GM18907 (cell line): ENCODE results near the gene SEC24B.

ENCODE experiments used
- ATAC-seq: cut with Tn5 transposase; IDR thresholded peaks from one replicate; pipeline ENCODE4 v1.9.1; 2021; ENCODE audit warnings: mild to moderate bottlenecking, moderate library complexity; ENCODE audit not compliant: unreplicated experiment

The SEC24B gene

DNA sequence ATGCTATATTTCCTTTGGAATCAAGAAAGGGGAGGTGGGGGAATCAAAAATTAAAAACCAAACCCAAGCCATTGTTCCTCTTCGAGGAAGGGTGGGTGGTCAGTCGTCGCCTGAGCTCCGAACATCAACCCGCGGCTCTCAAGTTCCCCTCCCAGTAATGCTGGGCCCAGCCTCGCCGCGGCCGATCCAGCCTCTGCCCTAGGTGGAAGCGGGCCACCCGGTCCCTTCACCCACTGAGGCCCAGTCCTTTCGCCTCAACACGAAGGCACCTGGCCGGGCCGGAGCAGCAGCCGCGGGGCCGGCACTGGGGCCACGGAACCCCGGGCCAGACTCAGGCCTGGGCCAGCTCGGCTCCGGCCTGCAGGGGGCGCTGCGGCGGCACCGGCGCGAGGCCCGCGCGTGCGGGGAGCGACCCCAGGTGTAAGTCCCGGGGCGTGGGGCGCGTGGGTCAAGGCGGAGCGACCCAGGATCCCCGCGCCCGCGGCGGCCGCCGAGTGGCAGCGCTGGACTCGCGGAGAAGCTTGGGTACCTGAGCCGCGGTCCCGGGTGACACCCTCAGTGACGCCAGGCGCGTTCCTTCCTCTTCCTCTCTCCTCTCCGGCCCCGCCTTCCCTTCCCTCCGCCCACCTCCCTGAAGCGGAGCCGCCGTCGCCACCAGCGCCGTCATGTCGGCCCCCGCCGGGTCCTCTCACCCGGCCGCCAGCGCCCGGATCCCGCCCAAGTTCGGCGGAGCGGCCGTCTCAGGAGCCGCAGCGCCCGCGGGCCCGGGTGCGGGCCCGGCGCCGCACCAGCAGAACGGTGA is at the start of gene SEC24B:
SEC24B (plus strand) TSS at position 611 of the 802 bp plus-strand sequence; CDS start at position 666, 55 bp downstream.
- ATAC-seq, result peak; percentile 95

DNA sequence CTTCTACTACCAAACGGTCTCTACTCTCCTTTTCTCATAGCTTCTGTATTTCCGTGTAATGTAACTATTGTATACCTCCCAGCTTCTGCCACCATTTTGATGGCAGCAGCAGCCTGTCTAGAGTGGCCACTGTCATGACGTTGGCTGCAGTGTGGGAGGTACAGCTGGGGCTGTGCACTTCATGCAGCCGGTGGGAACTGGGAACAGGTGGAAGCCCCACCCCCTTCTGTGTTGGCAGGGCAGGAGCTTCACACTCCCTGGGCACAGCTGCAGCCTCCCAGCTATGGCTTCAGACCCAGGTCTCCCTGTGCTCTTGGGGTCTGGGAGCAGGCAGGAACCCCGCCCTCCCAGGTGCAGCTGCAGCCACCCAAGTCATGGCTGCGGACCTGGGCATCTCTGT is 49.8 kb upstream of the SEC24B start:
- no peak for ATAC-seq

DNA sequence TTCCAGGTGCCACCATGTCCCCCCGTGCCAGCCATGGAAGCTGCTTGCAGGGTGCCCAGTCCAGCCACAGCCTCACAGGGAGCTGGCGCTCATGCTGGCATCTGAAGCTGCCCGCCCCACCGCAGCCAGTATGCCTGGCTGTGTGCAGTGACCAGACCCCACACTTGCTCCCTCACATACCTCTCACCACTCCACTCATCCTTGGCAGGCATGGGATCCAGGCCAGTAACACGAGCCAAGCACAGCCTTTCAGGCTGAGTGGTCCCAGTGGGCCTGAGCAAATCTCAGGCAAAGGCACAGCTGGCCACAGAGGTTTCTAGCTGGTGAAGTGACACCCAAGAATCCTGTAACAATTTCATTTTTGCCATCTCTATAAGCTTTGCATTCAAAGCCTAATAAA is 48.4 kb upstream of the SEC24B start:
- no peak for ATAC-seq

DNA sequence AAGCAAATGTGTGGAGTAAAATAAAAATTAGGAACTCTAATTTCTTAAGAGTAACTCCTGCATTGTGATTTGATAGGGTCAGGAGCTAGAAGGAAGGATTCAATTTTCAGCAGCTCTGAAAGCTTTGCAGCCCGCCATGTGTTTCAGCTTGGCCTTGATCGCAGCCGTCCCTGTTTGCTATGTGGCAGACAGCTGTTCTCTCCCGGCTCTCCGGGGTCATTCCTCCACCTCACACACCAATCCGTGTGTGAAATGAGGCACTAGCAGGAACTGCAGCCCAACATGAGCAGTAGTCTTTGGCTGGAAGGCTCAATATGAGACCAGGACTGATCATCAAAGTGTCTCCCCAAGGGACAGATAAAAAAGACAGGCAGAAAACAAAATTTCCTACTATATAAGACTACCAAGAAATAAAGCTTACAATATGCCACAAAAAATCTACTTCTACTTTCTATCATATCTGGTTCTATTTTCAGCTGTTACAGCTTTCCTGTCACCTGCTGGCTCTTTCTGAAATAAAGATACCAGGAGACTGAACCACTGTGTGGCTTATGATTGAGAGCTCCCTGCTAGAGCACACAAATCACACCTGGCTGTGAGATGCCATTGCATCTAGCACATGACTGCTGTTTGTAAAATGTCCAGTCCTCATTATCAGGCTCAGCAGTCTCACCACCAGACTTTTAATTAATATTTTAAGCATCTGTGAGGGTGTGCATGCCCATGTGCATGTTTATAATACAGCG is 44.1 kb upstream of the SEC24B start:
- peak; percentile 70 for ATAC-seq

DNA sequence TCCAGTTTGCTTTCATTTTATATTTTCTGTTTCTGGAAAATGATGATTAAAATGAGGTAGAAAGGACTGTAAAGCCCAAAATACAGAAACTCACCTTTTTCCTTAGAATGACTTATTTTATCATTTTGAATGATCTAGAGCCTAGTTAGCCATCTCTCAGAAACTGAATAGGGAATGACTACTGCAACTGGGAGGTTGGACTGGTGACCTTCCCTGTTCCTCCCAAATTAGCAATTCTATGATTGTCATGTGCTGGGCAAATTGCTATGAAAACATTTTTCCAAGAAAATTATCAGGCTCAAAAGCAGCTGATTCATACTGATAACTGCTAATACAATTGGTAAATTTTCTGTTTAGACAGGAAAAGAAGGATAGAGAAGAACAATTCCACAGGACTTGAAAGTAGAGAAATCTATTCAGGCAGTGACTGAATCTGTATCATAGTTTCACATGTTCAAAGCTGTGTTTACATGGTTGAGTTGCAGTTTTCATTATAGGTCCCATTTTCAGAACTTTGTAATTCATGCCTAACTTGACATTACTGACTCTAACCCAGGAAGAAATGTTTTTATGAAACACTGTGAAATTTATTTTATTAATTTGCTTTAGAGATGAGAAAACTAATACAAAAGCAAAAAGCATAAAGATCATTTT is 43.4 kb upstream of the SEC24B start:
- peak; percentile 46 for ATAC-seq

DNA sequence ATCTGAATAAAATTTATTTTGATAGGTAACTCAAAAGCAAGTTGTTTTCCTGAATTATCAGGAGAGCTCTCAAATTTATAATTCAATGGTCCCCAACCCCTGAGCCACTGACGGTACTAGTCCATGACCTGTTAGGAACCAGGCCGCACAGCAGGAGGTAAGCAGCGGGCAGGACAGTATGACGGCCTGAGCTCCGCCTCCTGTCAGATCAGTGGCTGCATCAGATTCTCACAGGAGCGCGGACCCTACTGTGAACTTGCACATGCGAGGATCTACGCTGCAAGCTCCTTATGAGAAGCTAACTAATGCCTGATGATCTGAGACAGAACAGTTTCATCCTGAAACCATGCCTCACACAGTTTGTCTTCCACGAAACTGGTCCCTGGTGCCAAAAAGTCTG is 37.9 kb upstream of the SEC24B start:
- no peak for ATAC-seq

DNA sequence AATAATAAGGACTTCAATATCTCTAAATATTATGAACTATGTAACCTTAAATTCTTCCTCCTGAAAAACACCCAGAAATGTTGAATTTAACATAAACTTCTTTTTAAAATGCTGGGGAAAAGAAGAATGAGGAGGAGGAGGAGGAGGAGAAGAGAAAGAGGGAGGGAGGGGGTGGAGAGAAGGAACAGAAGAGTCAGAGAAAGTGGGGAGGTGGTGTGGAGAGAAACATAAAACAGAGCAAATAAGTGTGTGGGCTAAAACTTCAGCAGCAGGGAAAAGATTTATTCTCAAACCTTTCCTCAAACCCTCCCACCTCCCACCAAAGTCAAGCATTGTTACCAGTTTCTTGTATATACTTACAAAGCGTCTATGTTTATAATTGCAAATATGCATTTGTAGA is 34.7 kb upstream of the SEC24B start:
- no peak for ATAC-seq

DNA sequence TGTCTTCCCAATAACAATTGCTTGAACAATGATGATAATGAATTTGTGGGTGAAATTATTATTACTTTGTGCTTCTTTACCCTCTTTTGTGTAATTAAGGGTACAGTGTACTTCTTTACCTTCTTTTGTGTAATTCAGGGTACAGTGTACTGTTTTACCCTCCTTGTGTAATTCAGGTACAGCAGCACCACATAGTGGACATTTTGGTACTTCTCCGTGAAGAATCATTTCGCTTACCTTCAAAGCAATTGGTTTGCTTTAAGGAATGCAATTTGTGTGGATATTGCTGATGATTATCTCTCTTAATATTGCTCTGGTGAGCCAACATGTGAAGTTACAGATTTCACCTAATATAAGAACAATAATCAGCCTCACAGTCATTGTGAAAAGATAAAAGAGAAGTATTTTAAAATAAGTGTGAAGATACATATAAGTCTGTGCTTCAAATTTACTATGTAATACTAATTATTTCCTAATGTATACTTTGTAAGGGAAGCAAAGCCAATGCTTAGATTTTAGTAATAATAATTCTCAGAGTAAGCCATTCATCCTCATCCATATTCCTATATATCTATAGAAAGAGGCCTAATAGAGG is 27.2 kb upstream of the SEC24B start:
- ATAC-seq, result peak; percentile 94

DNA sequence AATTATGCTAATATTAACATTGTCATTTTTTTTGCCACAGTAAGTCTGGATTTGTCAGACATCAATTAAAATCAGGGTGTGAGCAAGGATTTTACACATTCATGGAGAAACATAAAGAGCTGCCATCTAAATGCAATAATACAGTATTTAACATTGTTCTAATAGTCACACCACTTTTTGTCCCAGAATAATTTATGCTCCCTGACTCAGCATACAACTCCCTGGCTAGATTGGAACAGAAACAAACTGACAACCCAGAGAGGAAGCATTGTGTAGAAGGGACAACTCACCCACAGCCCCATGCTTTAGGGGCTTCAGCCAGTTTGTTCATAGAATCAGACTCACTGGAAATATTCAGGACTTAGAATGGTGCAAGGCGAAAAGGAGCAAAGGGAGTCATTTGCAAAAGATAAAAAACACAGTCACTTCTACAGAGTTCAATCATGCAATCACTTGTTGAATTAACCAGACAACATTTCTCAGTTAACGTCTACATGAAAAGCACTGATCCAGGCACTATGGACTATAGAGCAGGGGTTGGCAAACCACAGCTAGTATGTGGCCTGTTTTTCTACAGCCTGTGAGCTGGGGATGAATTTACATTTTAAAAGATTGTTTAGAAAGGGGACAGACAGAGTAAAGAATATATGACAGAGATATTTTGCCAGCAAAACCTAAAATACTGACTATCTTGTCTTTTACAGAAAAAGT is 26.4 kb upstream of the SEC24B start:
- no peak for ATAC-seq

DNA sequence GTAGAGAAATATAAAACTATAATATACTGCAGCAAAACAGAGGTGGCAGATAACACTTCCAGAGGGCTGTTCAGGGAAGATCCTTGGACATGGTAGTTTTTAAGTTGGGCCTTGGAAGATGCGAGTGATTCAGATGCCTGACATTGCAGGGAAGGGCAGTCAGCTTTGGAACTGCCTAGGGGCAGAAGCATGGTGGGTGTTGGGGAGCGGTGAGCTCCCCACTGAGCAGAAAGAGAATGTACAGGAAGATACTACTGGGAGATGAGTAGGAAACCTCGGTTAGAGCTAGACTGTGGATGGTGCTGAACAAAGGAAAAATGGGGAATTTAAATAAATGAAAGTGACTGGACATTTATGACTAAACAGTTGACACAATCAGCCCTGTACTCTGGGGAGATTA is 24.9 kb upstream of the SEC24B start:
- no peak for ATAC-seq

DNA sequence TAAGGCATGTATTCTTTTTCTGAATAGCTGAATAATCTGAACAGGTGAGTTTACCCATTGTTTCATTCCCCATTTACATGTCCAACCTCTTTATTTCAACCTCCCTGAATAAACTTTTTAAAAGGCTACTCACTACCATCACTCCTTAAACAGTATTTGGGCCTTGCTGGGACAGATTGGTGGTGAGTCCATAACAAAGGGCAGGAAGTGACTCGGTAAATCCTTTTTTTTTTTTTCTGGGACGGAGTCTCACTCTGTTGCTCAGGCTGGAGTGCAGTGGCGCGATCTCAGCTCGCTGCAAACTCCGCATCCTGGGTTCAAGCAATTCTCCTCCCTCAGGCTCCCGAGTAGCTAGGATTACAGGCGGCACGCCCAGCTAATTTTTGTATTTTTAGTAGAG is 23.4 kb upstream of the SEC24B start:
- ATAC-seq, result no peak

DNA sequence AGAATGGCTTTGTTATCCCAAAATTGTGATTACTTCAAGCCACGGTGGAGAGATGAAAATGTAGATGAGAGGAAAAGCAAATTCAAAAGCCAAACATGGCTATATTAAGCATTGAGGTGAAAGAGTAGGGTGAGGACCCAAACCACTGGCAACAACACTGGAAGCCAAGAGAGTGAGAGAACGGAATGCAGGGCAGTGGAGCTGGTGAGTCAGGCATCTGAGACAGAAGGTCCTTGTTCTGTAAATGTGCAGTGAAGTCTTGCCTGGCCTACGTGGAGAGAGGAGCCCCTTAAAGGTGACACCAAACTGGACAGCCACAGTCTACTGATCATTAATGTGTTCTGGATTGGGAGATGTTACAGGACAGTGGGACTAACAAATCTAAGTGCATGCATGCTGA is 22.8 kb upstream of the SEC24B start:
- ATAC-seq, result no peak

DNA sequence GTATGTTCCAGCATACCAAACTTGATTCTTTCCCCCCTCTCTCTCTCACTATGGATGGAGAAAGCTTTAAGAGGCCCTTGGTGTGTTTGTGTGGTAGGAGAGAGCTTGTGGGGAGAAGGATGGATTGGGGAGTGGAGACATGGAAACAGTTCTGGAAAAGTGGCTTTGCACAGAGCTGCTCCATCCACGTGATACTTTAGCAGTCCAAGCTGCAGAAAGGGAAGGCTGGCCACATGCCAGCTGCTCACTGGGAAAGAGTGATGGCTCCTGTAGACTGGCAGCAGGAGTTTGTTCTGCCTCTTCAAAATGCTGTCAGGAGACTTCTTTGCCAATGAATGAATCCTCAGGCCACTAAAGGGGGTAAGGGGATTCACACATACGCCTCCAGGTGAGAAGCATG is 21.7 kb upstream of the SEC24B start:
- ATAC-seq, result no peak

DNA sequence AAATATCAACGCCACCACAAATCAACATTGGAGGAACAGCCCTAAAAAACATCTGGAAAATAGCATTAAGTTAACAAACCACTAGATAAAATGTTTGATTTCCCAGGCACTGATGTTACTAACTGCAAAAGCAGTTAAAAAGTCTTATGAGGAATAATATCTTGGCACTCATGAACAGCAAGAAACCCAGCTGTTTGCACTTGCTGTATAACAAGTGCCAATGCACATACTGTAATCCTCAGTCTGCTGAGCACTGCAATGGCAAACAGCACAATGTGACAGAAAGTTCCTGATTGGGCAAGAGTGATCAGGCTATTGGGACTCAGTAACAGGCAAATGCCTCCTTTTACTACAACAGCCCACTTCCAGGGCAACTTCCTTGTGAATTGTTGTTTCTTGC is 20.8 kb upstream of the SEC24B start:
- ATAC-seq, result no peak

DNA sequence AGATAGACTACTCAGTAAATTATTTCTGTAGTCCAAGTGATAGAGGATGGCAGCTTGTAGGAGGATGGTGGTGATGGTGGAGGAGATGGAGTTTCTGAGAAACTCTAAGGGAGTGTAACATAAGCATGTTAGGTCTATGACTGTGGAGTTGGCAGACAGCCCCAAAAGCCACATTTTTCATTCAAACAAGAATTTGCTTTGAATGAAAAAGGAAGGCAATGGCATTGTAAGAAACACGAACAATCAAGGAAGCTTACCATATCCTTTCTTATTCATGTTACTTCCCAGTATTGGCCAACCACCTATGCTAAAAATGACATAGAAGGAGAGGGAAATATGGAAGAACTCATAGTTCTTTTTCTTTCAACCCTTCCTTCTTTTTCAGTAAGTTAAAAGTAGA is 18.7 kb upstream of the SEC24B start:
- ATAC-seq, result no peak

DNA sequence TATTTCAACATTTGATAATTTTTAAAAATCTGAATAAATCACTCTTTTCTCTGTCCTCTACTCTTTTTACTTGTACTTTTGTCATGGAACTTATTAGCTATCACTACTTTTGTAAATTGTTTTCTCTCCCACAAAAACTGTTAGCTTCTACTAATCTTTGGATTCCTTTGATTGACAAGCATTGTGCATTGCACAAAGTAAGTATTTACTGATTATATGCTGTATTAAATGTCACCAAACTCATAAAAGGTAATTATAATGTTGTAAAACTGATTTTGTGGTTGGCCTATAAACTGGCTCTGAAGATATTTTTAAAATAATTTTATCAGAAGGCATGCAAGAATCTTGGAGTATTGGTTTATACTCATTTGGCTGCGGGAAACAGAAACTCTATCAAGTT is 15.0 kb upstream of the SEC24B start:
- ATAC-seq, result no peak

DNA sequence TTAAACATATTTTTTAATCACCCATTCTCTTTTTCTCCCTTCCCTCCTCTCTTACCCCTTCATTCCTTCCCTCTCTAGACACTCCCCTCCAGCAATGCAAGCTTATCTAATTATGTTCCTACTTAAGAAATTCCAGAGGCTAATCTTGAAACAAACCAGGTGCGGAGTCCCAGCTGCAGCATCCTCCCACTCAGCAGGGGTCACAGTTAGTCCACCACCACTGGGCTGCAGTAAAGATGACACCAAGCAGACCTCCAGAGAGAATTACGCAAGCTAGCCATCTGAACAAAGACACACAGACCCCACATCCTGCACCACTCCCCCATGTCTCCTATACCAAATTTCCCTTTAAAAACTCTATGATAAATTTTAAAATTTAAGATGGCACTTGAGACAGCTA is 13.9 kb upstream of the SEC24B start:
- no peak for ATAC-seq

DNA sequence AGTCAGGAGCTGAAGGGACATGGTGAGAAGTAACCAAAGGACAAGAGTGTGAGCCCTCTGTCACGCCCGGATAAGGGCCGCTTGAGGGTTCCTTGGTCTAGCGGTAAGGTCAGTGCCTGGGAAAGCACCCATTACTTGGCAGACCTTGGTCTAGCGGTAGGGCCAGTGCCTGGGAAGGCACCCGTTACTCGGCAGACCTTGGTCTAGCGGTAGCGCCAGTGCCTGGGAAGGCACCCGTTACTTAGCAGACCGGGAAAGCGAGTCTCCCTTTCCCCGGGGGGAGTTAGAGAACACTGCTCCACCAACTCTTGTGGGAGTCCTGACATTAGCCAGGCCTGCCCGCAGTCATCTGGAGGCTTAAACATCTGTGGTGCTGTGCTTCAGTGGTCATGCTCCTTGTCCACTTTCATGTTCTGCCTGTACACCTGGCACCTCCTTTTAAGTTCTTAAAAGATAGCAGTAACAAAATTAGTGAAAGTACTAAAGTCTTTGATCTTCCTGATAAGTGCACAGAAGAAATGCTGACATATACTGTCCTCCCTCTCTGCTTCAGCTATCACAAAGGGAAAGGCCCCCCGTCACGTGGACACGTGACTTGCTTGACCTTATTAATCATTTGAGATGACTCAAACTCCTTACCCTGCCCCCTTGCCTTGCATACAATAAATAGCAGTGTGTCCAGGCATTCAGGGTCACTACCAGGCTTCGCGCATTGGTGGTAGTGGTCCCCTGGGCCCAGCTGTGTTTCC is 9.3 kb upstream of the SEC24B start:
- no peak for ATAC-seq

DNA sequence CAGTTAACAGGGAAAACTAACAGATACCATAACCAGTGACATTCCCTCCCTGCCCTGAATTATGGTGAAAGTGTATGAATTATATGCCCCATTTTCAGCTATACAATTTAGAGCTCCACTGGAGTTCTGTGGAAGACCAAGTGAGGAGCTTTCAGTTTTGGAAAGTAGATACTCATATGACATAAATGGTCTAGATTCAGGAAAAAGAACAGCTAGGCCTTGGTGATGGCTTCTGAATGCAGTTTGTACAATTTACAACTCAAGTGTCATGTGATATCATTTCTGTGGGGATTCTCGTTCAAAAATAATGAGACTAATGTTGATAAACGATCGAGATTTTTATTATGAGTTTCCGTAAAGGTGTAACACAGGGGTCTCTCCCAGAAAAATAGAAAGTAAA is 8.2 kb upstream of the SEC24B start:
- no peak for ATAC-seq

DNA sequence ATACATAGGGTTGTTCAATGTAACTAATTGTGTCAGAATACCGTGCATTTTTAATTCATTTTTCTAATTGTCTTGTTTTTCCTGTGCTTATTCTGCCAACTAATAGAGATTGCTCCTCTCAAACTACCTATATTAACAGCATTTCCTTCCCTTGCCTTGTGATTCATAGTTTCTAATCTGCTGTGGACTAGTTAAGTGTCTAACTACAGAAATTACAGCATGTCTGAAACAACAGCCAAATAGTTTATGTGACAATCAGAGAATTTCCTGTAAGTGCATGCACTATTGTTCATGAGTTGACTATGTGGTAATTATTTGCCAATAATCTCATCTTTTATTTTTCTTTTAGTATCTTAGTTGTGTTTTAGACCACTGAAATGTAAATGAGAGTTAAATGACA is 4.1 kb upstream of the SEC24B start:
- no peak for ATAC-seq
